SK-N-MC (cell line): ENCODE measurements around the gene NT5DC4.

Experiments
- EZH2 ChIP-seq: fragments of 200-600 bp; sonication (generic); IDR thresholded peaks from one replicate; pipeline ENCODE4 v1.6.1; 2017; ENCODE audit warnings: antibody characterized with exemption
- FOXP2 ChIP-seq: optimal IDR thresholded peaks from 2 replicates; pipeline ENCODE3; 2011; ENCODE audit warnings: mild to moderate bottlenecking, moderate library complexity; ENCODE audit not compliant: insufficient read depth; ENCODE audit errors: extremely low read length, control extremely low read depth
- POLR2AphosphoS5 ChIP-seq: IDR thresholded peaks from 2 replicates; pipeline ENCODE4 v1.6.1; 2012; ENCODE audit warnings: mild to moderate bottlenecking, low read depth, low read length, borderline replicate concordance

GRCh38 chr2:112750560-112750843, 29.7 kb downstream of the NT5DC4 start:
- TF ChIP-seq EZH2 = no peak
- no peak for TF ChIP-seq POLR2AphosphoS5
- no peak for TF ChIP-seq FOXP2
